ENCODE results near the gene HSF5. TPM values are rescaled to one million over a fixed set of nuclear protein-coding genes. Genes with fewer than 3 reads are reported as not detected.

The HSF5 gene
- total and polyA plus RNA-seq, 2 of the 13 experiments (the other 11 are each of a cell fraction or from before 2014, with no cell fraction given): not detected

GRCh38 chr17:58513965-58514769 is 26.0 kb upstream of the HSF5 start, which contains the start of gene MTMR4 (continued):
- TF ChIP-seq ATRX (CRISPR knock-in tag; IDR thresholded peaks at IDR 0.05; ENCODE audit: borderline replicate concordance): no peak
- no peak for TF ChIP-seq DNMT1 (CRISPR knock-in tag; IDR thresholded peaks at IDR 0.05)
- no peak for TF ChIP-seq ZNF121 (CRISPR knock-in tag; IDR thresholded peaks at IDR 0.05)
- no peak for TF ChIP-seq ZNF468 (CRISPR knock-in tag; IDR thresholded peaks at IDR 0.05)
- TF ChIP-seq SALL1 (CRISPR knock-in tag; IDR thresholded peaks at IDR 0.05): no peak; the same call in 1 of the 2 replicates
- TF ChIP-seq ZNF83 (CRISPR knock-in tag; IDR thresholded peaks at IDR 0.05; ENCODE audit: borderline replicate concordance): no peak
- TF ChIP-seq CBX5 (CRISPR knock-in tag; IDR thresholded peaks at IDR 0.05; ENCODE audit: borderline replicate concordance): no peak; the same call in 1 of the 2 replicates
- TF ChIP-seq ZNF562 (CRISPR knock-in tag; IDR thresholded peaks at IDR 0.05; ENCODE audit: borderline replicate concordance): no peak
- TF ChIP-seq ZNF460 (CRISPR knock-in tag; IDR thresholded peaks at IDR 0.05; ENCODE audit: borderline replicate concordance): no peak
- TF ChIP-seq ZNF629 (CRISPR knock-in tag; conservative IDR thresholded peaks at IDR 0.05): no peak
- TF ChIP-seq DR1 (CRISPR knock-in tag; IDR thresholded peaks at IDR 0.05): no peak
- TF ChIP-seq MYPOP (CRISPR knock-in tag; IDR thresholded peaks at IDR 0.05): no peak
- no peak for TF ChIP-seq KDM3A (CRISPR knock-in tag; IDR thresholded peaks at IDR 0.05; ENCODE audit: low read depth)
- TF ChIP-seq SMAD9 (CRISPR knock-in tag; IDR thresholded peaks at IDR 0.05): no peak
- no peak for TF ChIP-seq SOX6 (IDR thresholded peaks at IDR 0.05)
- TF ChIP-seq SOX6 (CRISPR knock-in tag; IDR thresholded peaks at IDR 0.05): peak; percentile 63; the same call in 1 of the 2 replicates
- no peak for TF ChIP-seq ZNF160 (CRISPR knock-in tag; IDR thresholded peaks at IDR 0.05)
- TF ChIP-seq MED8 (CRISPR knock-in tag; IDR thresholded peaks at IDR 0.05; ENCODE audit: insufficient replicate concordance): no peak
- no peak for TF ChIP-seq HINFP (CRISPR knock-in tag; IDR thresholded peaks at IDR 0.05; ENCODE audit: low read depth)
- no peak for TF ChIP-seq CHD2 (IDR thresholded peaks at IDR 0.05; ENCODE audit: low read depth, low read length)
- TF ChIP-seq ZNF512B (CRISPR knock-in tag; IDR thresholded peaks at IDR 0.05; ENCODE audit: borderline replicate concordance): no peak
- no peak for TF ChIP-seq RXRB (CRISPR knock-in tag; IDR thresholded peaks at IDR 0.05; ENCODE audit: borderline replicate concordance)
- TF ChIP-seq MTF1 (CRISPR knock-in tag; IDR thresholded peaks at IDR 0.05): no peak
- peak; percentile 29; the same call in 1 of the 2 replicates for TF ChIP-seq GATAD2A (CRISPR knock-in tag; IDR thresholded peaks at IDR 0.05)
- no peak for TF ChIP-seq DPF2 (CRISPR knock-in tag; IDR thresholded peaks at IDR 0.05; ENCODE audit: borderline replicate concordance, low read depth)

Data from HepG2 (cell line).